Esophagus squamous epithelium (tissue), 5 donors: Measurements from ENCODE around the gene LAMB3. TPM values are rescaled to one million over a fixed set of nuclear protein-coding genes. Genes with fewer than 3 reads are reported as not detected.

Experiments used
- DNase-seq: peaks from one replicate; lab custom pipeline; 2025; lab: John Stamatoyannopoulos, UW
- H3K27ac ChIP-seq, 4 donors: fragments of 200-600 bp; sonication (generic); one replicate each; pipeline ENCODE4 v1.5.1; 2016 to 2019; ENCODE audit warnings: mild to moderate bottlenecking in 1 of 4
- H3K27me3 ChIP-seq, 4 donors: fragments of 200-600 bp; sonication (generic); 1 replicate in 3 of 4; 2 replicates in 1 of 4; pipeline versions ENCODE4 v1.5.1 to v1.6.0; 2017 to 2021; ENCODE audit warnings: antibody characterized with exemption in 1 of 4
- H3K36me3 ChIP-seq, 3 donors: fragments of 200-600 bp; sonication (generic); one replicate each; pipeline ENCODE4 v1.5.1; 2016 to 2019
- H3K4me1 ChIP-seq, 3 donors: fragments of 200-600 bp; sonication (generic); one replicate each; pipeline ENCODE4 v1.5.1; 2017 to 2019
- H3K4me3 ChIP-seq, 4 donors: fragments of 200-600 bp; sonication (generic); 1 replicate in 3 of 4; 2 replicates in 1 of 4; pipeline ENCODE4 v1.5.1; 2016 to 2019; ENCODE audit warnings: mild to moderate bottlenecking in 2 of 4, moderate library complexity in 1 of 4
- H3K9me3 ChIP-seq, 3 donors: fragments of 200-600 bp; sonication (generic); one replicate each; pipeline ENCODE4 v1.5.1; 2016 to 2019
- POLR2A ChIP-seq, 4 donors: fragments of 450-650 bp; IDR thresholded peaks; one replicate each; pipeline ENCODE4 v1.6.1; 2017; ENCODE audit warnings: antibody characterized with exemption in 4 of 4, mild to moderate bottlenecking in 4 of 4, moderate library complexity in 3 of 4
- WGBS, 2 donors: methylation state at CpG; one replicate each; pipeline ENCODE4 v1.1.5; 2018; 5-methylcytosine and 5-hydroxymethylcytosine counted together
- intact Hi-C: fragments of 100-400 bp; cut with DNase I; formaldehyde crosslinking; loops from one replicate; pipeline ENCODE4 v1.15.0; 2022
- total RNA-seq, 4 donors: library from RNA; depleted of rRNA; stranded (reverse); fragments of >200 nt; gene quantifications; one replicate each; pipeline ENCODE4 v1.1.0, GENCODE V29; 2016
- TF ChIP-seq, protein P1 (sequence below), 6 experiments: fragments of 450-650 bp in 4 of 6; fragments of 200-600 bp in 2 of 6; sonication (generic) in 2 of 6; IDR thresholded peaks; one replicate each; pipeline ENCODE4 v1.5.1; 2016 to 2019; ENCODE audit warnings: antibody characterized with exemption in 6 of 6, mild to moderate bottlenecking in 4 of 6, moderate library complexity in 4 of 6
- donor health status: DM: yes; HTN: yes; CAD: no.

The LAMB3 gene
- total RNA-seq, 4 donors from 2014 or later = 65.4 to 121 (median 113) TPM

DNA sequence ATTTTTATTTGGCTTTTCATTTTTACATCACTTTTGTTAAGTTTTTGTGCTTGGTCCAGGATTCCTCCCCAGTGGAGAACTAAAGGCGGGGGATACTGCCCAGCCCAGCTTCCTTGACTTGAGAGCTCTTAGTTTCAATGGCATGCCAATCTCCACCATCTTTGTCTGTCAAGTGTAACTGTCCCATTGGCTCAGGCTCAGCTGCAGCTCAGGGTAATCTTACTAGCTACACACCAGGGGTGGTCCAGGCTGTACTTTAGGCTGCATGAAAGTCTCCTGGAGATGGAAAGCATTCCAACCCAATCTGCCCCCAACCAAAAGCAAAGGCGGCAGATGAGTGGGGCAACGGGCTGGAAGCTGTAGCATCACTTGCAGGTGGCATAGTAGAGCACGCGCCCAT is 37.3 kb downstream of the LAMB3 start:
- DNase-seq = no peak
- Histone ChIP-seq H3K27me3 (no peaks in the 10 kb centered on the region), H3K36me3 (peaks cover 0 to 57% (median 0%) of the 10 kb centered on the region in 3 donors), H3K4me3 (no peak overlapping the region), H3K4me1 (no peaks in the 10 kb centered on the region), H3K27ac (no peak overlapping the region), H3K9me3 (no peaks in the 10 kb centered on the region)
- WGBS, 2 donors = 92 to 100% methylated on average over 1 of the region's 5 CpGs
- no peak for TF ChIP-seq POLR2A (IDR thresholded peaks at IDR 0.05)
- TF ChIP-seq, protein P1, sequence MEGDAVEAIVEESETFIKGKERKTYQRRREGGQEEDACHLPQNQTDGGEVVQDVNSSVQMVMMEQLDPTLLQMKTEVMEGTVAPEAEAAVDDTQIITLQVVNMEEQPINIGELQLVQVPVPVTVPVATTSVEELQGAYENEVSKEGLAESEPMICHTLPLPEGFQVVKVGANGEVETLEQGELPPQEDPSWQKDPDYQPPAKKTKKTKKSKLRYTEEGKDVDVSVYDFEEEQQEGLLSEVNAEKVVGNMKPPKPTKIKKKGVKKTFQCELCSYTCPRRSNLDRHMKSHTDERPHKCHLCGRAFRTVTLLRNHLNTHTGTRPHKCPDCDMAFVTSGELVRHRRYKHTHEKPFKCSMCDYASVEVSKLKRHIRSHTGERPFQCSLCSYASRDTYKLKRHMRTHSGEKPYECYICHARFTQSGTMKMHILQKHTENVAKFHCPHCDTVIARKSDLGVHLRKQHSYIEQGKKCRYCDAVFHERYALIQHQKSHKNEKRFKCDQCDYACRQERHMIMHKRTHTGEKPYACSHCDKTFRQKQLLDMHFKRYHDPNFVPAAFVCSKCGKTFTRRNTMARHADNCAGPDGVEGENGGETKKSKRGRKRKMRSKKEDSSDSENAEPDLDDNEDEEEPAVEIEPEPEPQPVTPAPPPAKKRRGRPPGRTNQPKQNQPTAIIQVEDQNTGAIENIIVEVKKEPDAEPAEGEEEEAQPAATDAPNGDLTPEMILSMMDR (IDR thresholded peaks at IDR 0.05) = no peak
- intact Hi-C loops = no loop called here

DNA sequence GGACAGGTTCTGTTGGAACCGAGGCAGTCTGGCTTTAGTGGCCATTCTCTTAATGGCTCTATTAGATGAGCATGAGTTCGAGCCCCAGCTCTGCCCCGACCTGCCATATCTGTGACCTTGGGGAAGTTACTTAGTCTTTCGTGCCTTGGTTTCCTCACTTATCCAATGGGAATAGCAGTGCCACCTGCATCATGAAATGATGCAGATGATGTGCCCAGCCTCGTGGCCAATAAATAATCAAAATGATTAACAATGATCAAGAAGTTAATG is 38.1 kb downstream of the LAMB3 start:
- no peak for DNase-seq
- intact Hi-C loops = no loop called here
- Histone ChIP-seq H3K27me3 (no peaks in the 10 kb centered on the region), H3K27ac (no peak overlapping the region), H3K9me3 (no peaks in the 10 kb centered on the region), H3K4me3 (no peak overlapping the region), H3K36me3 (peaks cover 0 to 50% (median 0%) of the 10 kb centered on the region in 3 donors), H3K4me1 (no peaks in the 10 kb centered on the region)
- WGBS, 2 donors = 81 to 84% methylated on average over 5 of the region's 5 CpGs
- TF ChIP-seq POLR2A (IDR thresholded peaks at IDR 0.05) = no peak
- TF ChIP-seq, protein P1 (IDR thresholded peaks at IDR 0.05) = no peak

DNA sequence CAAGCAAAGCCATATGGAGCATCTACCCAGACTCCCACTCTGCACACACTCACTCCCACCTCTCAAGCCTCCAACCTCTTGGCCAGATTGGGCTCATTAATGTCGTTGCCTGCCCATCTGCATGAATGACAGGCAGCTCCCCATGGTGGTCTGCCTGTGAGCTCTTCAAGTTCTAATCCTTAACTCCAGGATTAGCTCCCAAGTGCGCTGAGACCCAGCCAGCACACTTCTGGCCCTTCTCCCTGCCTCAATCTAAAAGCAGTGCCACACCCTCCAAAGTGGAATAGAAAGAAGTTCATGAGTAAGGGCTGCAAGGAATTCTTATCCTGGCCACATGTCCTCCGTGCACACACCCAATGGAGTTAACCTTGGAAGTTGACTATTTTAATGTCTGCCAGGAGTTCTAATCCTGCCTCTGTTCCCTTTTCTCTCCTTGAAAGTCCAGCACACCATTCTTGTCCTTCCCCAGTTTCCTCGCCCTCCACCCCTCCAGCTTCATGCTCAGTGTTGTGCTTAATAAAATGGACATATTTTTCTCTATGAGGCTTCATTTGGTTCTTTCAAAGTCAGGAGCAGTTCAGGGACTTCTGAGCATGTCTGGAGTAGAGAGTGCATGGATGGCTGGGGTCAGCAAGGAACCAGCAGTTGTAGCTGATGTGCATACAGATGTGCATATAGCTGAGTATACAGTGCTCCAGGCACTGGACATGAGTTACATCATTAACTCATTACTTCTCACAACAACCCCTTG is 38.6 kb downstream of the LAMB3 start:
- H3K27ac ChIP-seq = no peak overlapping the region
- intact Hi-C loops = no loop called here
- no peak for TF ChIP-seq POLR2A (IDR thresholded peaks at IDR 0.05)
- TF ChIP-seq, protein P1 (IDR thresholded peaks at IDR 0.05) = no peak
- no peak overlapping the region for H3K4me3 ChIP-seq
- no peaks in the 10 kb centered on the region for H3K4me1 ChIP-seq
- H3K27me3 ChIP-seq = no peaks in the 10 kb centered on the region
- H3K36me3 ChIP-seq = peaks cover 0 to 45% (median 0%) of the 10 kb centered on the region in 3 donors
- H3K9me3 ChIP-seq = no peaks in the 10 kb centered on the region
- WGBS, 2 donors = 40 to 67% methylated on average over 3 to 4 of the region's 4 CpGs
- no peak for DNase-seq

DNA sequence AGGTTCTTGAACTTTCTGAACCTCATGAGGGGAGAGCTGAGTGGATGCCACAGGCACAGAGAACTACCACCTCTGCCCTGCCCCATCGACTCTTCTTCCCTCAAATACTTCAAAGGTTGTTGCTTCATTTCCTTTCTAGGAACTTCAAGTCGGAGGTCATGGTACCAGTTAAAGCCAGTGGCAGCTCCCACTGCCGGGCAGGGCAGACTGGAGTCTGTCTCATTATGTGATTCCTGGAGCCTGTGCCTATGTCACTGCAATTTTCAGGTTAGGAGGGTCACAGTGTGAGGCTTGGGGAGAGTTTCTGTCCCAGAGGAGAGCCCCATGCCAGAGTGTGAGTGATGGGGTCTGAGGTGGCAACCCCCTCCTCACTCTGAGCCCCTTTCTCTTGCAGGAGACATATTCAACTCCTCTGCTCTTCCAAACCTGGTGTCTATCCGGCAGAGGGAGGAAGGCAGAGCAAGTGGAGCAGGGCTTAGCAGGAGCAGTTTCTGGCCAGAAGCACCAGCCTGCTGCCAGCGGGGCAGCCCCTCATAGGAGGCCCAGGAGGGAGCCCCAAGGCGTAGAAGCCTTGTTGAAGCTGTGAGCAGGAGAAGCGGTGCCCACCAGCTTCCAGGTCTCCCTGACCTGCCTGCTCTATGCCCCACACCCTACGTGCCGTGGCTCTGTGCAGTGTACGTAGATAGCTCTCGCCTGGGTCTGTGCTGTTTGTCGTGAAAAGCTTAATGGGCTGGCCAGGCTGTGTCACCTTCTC is 39.4 kb downstream of the LAMB3 start:
- TF ChIP-seq, protein P1 (IDR thresholded peaks at IDR 0.05) = no peak
- TF ChIP-seq POLR2A (IDR thresholded peaks at IDR 0.05) = no peak
- DNase-seq = no peak
- Histone ChIP-seq H3K36me3 (peaks cover 0 to 38% (median 0%) of the 10 kb centered on the region in 3 donors), H3K27me3 (no peaks in the 10 kb centered on the region), H3K4me1 (peaks cover 0 to 3% (median 0%) of the 10 kb centered on the region in 3 donors), H3K27ac (no peak overlapping the region), H3K4me3 (no peak overlapping the region), H3K9me3 (no peaks in the 10 kb centered on the region)
- 0 to 68% methylated on average over 1 to 8 of the region's 12 CpGs for WGBS, 2 donors
- intact Hi-C loops = no loop called here
